ENCODE data around the gene FAM107B.

DNA sequence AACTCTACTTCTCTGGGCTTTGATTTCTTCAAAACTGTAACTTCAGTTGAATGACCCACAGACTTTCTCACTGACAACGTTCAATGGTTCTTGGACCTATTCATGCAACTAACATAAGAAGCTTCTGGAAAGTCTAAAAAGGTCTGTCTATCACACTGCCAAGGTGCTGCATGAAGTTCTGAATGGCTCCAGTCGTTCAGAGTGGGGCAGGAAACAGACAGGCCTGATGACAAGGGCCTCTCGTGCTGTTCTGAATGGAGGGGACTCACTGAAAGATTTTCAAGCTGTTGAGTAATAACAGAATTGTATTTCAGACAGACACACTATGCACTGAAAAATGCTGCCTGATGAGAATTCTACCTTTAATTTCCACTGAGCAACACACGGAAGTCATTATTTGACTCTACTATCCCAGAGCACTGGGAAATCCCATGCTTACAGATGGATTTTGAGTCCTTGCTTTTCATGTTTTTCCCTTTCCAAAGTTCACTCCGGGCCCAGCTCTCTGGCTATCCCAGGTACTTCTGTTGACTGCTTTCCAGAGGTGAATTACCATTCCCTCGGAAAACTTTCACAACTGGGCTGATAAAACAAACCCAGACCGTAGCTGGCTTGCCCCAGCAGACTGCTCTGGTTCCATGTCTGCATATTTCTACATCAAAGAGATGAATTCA, 239.1 kb downstream of the FAM107B start:
- TF ChIP-seq, protein P1, sequence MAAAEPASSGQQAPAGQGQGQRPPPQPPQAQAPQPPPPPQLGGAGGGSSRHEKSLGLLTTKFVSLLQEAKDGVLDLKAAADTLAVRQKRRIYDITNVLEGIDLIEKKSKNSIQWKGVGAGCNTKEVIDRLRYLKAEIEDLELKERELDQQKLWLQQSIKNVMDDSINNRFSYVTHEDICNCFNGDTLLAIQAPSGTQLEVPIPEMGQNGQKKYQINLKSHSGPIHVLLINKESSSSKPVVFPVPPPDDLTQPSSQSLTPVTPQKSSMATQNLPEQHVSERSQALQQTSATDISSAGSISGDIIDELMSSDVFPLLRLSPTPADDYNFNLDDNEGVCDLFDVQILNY (CRISPR knock-in tag; conservative IDR thresholded peaks at IDR 0.05) = no peak
- TF ChIP-seq POLR2A (IDR thresholded peaks at IDR 0.05; ENCODE audit: insufficient read depth in 1 of 2, low read depth in 2 of 2, low read length in 2 of 2) (no peak), POLR2AphosphoS5 (IDR thresholded peaks at IDR 0.05; ENCODE audit: low read depth, low read length) (no peak), BRCA1 (CRISPR knock-in tag; IDR thresholded peaks at IDR 0.05) (no peak), ZFP41 (CRISPR knock-in tag; IDR thresholded peaks at IDR 0.05; ENCODE audit: borderline replicate concordance) (no peak), FOXK2 (IDR thresholded peaks at IDR 0.05) (no peak), TAF1 (CRISPR knock-in tag; IDR thresholded peaks at IDR 0.05) (no peak), ZNF496 (CRISPR knock-in tag; IDR thresholded peaks at IDR 0.05; ENCODE audit: insufficient replicate concordance) (no peak)
- TF ChIP-seq, protein P2, sequence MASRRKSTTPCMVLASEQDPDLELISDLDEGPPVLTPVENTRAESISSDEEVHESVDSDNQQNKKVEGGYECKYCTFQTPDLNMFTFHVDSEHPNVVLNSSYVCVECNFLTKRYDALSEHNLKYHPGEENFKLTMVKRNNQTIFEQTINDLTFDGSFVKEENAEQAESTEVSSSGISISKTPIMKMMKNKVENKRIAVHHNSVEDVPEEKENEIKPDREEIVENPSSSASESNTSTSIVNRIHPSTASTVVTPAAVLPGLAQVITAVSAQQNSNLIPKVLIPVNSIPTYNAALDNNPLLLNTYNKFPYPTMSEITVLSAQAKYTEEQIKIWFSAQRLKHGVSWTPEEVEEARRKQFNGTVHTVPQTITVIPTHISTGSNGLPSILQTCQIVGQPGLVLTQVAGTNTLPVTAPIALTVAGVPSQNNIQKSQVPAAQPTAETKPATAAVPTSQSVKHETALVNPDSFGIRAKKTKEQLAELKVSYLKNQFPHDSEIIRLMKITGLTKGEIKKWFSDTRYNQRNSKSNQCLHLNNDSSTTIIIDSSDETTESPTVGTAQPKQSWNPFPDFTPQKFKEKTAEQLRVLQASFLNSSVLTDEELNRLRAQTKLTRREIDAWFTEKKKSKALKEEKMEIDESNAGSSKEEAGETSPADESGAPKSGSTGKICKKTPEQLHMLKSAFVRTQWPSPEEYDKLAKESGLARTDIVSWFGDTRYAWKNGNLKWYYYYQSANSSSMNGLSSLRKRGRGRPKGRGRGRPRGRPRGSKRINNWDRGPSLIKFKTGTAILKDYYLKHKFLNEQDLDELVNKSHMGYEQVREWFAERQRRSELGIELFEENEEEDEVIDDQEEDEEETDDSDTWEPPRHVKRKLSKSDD (CRISPR knock-in tag; IDR thresholded peaks at IDR 0.05; ENCODE audit: low read depth) = no peak
- TF ChIP-seq, protein P3, sequence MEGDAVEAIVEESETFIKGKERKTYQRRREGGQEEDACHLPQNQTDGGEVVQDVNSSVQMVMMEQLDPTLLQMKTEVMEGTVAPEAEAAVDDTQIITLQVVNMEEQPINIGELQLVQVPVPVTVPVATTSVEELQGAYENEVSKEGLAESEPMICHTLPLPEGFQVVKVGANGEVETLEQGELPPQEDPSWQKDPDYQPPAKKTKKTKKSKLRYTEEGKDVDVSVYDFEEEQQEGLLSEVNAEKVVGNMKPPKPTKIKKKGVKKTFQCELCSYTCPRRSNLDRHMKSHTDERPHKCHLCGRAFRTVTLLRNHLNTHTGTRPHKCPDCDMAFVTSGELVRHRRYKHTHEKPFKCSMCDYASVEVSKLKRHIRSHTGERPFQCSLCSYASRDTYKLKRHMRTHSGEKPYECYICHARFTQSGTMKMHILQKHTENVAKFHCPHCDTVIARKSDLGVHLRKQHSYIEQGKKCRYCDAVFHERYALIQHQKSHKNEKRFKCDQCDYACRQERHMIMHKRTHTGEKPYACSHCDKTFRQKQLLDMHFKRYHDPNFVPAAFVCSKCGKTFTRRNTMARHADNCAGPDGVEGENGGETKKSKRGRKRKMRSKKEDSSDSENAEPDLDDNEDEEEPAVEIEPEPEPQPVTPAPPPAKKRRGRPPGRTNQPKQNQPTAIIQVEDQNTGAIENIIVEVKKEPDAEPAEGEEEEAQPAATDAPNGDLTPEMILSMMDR (CRISPR knock-in tag; IDR thresholded peaks at IDR 0.05) = no peak
